B cell (primary cell): ENCODE data around the gene FMN1.

ENCODE experiments used
- CTCF ChIP-seq: fragments of 200-600 bp; IDR thresholded peaks from one replicate; pipeline ENCODE4 v1.8.0; 2022; ENCODE audit warnings: antibody characterized with exemption, mild to moderate bottlenecking
- EZH2 ChIP-seq: IDR thresholded peaks from 2 replicates; pipeline ENCODE4 v1.6.1; 2012; ENCODE audit warnings: borderline replicate concordance, low read depth, mild to moderate bottlenecking, moderate library complexity, low read length; ENCODE audit not compliant: insufficient read depth, poor library complexity, severe bottlenecking

GRCh38 chr15:33153548-33153947, 41.0 kb downstream of the FMN1 start:
- TF ChIP-seq CTCF = no peak
- no peak for TF ChIP-seq EZH2
